ENCODE measurements around the gene CPNE7.

CPNE7 gene

GRCh38 chr16:89545044-89545830 lies 30.3 kb upstream of the CPNE7 start:
- TF ChIP-seq TAF1 (IDR thresholded peaks at IDR 0.05; ENCODE audit: borderline replicate concordance, insufficient read depth, low read length) (no peak), SIN3A (IDR thresholded peaks at IDR 0.05; ENCODE audit: borderline replicate concordance, insufficient read depth, low read length) (no peak), POLR2AphosphoS5 (IDR thresholded peaks at IDR 0.05; ENCODE audit: low read depth, low read length) (no peak), FOXP2 (optimal IDR thresholded peaks at IDR 0.05; ENCODE audit: borderline replicate concordance, extremely low read depth, extremely low read length, insufficient read depth) (no peak)
- TF ChIP-seq, protein P1, sequence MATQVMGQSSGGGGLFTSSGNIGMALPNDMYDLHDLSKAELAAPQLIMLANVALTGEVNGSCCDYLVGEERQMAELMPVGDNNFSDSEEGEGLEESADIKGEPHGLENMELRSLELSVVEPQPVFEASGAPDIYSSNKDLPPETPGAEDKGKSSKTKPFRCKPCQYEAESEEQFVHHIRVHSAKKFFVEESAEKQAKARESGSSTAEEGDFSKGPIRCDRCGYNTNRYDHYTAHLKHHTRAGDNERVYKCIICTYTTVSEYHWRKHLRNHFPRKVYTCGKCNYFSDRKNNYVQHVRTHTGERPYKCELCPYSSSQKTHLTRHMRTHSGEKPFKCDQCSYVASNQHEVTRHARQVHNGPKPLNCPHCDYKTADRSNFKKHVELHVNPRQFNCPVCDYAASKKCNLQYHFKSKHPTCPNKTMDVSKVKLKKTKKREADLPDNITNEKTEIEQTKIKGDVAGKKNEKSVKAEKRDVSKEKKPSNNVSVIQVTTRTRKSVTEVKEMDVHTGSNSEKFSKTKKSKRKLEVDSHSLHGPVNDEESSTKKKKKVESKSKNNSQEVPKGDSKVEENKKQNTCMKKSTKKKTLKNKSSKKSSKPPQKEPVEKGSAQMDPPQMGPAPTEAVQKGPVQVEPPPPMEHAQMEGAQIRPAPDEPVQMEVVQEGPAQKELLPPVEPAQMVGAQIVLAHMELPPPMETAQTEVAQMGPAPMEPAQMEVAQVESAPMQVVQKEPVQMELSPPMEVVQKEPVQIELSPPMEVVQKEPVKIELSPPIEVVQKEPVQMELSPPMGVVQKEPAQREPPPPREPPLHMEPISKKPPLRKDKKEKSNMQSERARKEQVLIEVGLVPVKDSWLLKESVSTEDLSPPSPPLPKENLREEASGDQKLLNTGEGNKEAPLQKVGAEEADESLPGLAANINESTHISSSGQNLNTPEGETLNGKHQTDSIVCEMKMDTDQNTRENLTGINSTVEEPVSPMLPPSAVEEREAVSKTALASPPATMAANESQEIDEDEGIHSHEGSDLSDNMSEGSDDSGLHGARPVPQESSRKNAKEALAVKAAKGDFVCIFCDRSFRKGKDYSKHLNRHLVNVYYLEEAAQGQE (IDR thresholded peaks at IDR 0.05; ENCODE audit: insufficient read depth in 1 of 2, low read depth in 2 of 2, low read length in 2 of 2): no peak

DNA sequence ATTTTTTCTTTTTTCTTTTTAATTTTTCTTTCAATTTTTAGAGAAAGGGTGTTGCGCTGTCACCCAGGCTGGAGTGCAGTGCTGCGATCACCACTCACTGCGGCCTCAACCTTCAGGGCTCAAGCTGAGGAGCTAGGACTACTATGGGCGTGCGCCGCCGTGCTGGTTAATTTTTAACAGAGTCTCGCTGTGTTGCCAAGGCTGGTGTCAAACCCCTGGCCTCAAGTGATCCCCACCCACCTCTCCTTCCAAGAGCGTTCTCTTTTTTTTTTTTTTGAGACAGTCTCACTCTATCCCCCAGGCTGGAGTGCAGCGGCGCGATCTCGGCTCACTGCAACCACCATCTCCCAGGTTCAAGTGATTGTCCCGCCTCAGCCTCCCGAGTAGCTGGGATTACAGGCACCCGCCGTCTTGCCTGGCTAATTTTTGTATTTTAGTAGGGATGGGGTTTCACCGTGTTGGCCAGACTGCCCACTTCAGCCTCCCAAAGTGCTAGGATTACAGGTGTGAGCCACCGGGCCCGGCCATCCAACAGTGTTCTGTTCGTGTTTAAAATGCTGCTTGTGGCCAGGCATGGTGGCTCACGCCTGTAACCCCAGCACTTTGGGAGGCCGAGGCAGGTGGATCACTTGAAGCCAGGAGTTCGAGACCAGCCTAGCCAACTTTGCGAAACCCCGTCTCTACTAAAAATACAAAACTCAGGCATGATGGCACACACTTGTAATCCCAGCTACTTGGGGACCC lies 29.6 kb upstream of the CPNE7 start:
- TF ChIP-seq, protein P1 (IDR thresholded peaks at IDR 0.05; ENCODE audit: insufficient read depth in 1 of 2, low read depth in 2 of 2, low read length in 2 of 2): no peak
- TF ChIP-seq FOXP2 (optimal IDR thresholded peaks at IDR 0.05; ENCODE audit: borderline replicate concordance, extremely low read depth, extremely low read length, insufficient read depth) (no peak), SIN3A (IDR thresholded peaks at IDR 0.05; ENCODE audit: borderline replicate concordance, insufficient read depth, low read length) (no peak), TAF1 (IDR thresholded peaks at IDR 0.05; ENCODE audit: borderline replicate concordance, insufficient read depth, low read length) (no peak)

GRCh38 chr16:89546781-89547180 lies 28.8 kb upstream of the CPNE7 start:
- TF ChIP-seq SIN3A (IDR thresholded peaks at IDR 0.05; ENCODE audit: borderline replicate concordance, insufficient read depth, low read length) (no peak), TAF1 (IDR thresholded peaks at IDR 0.05; ENCODE audit: borderline replicate concordance, insufficient read depth, low read length) (no peak), POLR2AphosphoS5 (IDR thresholded peaks at IDR 0.05; ENCODE audit: low read depth, low read length) (no peak), FOXP2 (optimal IDR thresholded peaks at IDR 0.05; ENCODE audit: borderline replicate concordance, extremely low read depth, extremely low read length, insufficient read depth) (no peak)
- TF ChIP-seq, protein P1 (IDR thresholded peaks at IDR 0.05; ENCODE audit: insufficient read depth in 1 of 2, low read depth in 2 of 2, low read length in 2 of 2): no peak

GRCh38 chr16:89547291-89547690 lies 28.3 kb upstream of the CPNE7 start:
- TF ChIP-seq TAF1 (IDR thresholded peaks at IDR 0.05; ENCODE audit: borderline replicate concordance, insufficient read depth, low read length) (no peak), FOXP2 (optimal IDR thresholded peaks at IDR 0.05; ENCODE audit: borderline replicate concordance, extremely low read depth, extremely low read length, insufficient read depth) (no peak), SIN3A (IDR thresholded peaks at IDR 0.05; ENCODE audit: borderline replicate concordance, insufficient read depth, low read length) (no peak), POLR2AphosphoS5 (IDR thresholded peaks at IDR 0.05; ENCODE audit: low read depth, low read length) (no peak)
- TF ChIP-seq, protein P1 (IDR thresholded peaks at IDR 0.05; ENCODE audit: insufficient read depth in 1 of 2, low read depth in 2 of 2, low read length in 2 of 2): no peak

Measured in PFSK-1 (cell line).